Panc1 (cell line): ENCODE measurements around the gene DNPH1. TPM values are rescaled to one million over a fixed set of nuclear protein-coding genes. Genes with fewer than 3 reads are reported as not detected.

Experiments used
- ATAC-seq: fragments of 200-7000 bp; cut with Tn5 transposase; 2 replicates; pipeline ENCODE4 v1.9.1; 2020; ENCODE audit warnings: mild to moderate bottlenecking, moderate library complexity
- BruUV-seq: library from RNA; stranded (reverse); fragments of 400-500 nt; replicated peaks from 2 replicates; lab custom pipeline; 2021; lab: Mats Ljungman, UMichigan
- CTCF ChIA-PET: fragments of 300-600 bp; sonication (Branson Sonifier 250); formaldehyde crosslinking; loops from one replicate; lab custom pipeline; 2022; ENCODE audit warnings: antibody characterized with exemption; lab: Charles Lee
- POLR2A ChIA-PET: fragments of 300-600 bp; sonication (Branson Sonifier 250); formaldehyde crosslinking; loops from one replicate; lab custom pipeline; 2022; ENCODE audit warnings: antibody characterized with exemption; lab: Charles Lee
- DNase-seq: peaks from one replicate; pipeline ENCODE4 v3.0.0-alpha.2; 2010; ENCODE audit warnings: low read depth, low spot score
- H3K27ac ChIP-seq: 2 replicates; pipeline ENCODE4 v1.5.1; 2011; ENCODE audit warnings: mild to moderate bottlenecking, low read length, inconsistent platforms
- H3K27me3 ChIP-seq: fragments of 200-500 bp; sonication (Bioruptor generic); 2 replicates; pipeline ENCODE4 v1.6.0; 2014; ENCODE audit warnings: low read length, inconsistent platforms; ENCODE audit not compliant: control insufficient read depth, insufficient read depth
- H3K36me3 ChIP-seq: fragments of 200-500 bp; sonication (Bioruptor generic); 2 replicates; pipeline ENCODE4 v1.5.1; 2014; ENCODE audit warnings: inconsistent platforms, mild to moderate bottlenecking, low read length, moderate library complexity; ENCODE audit not compliant: control insufficient read depth, insufficient read depth
- H3K4me1 ChIP-seq: 2 replicates; pipeline ENCODE4 v1.5.1; 2011; ENCODE audit warnings: inconsistent platforms, mild to moderate bottlenecking, low read length, moderate library complexity; ENCODE audit not compliant: control insufficient read depth, insufficient read depth
- H3K4me3 ChIP-seq, 2 experiments: 2 replicates each; pipeline ENCODE4 v1.5.1; 2011 to 2012; ENCODE audit warnings: low read depth in 2 of 2, low read length in 2 of 2, mild to moderate bottlenecking in 2 of 2, inconsistent platforms in 1 of 2, moderate library complexity in 1 of 2
- H3K9me3 ChIP-seq: fragments of 200-500 bp; sonication (Bioruptor generic); 2 replicates; pipeline ENCODE4 v1.5.1; 2014; ENCODE audit warnings: low read depth, mild to moderate bottlenecking, inconsistent platforms, low read length, moderate library complexity; ENCODE audit not compliant: control insufficient read depth, insufficient read depth
- CTCF ChIP-seq: fragments of 450-650 bp; IDR thresholded peaks from 2 replicates; pipeline ENCODE4 v1.5.1; 2017; ENCODE audit warnings: mild to moderate bottlenecking
- POLR2AphosphoS5 ChIP-seq: IDR thresholded peaks from 2 replicates; pipeline ENCODE4 v1.6.1; 2012; ENCODE audit warnings: mild to moderate bottlenecking, low read depth, low read length, moderate library complexity
- REST ChIP-seq, 2 experiments: IDR thresholded peaks; 2 replicates each; pipeline ENCODE4 v1.6.1; 2011 to 2012; ENCODE audit warnings: low read depth in 2 of 2, control low read depth in 1 of 2, low read length in 1 of 2, mild to moderate bottlenecking in 1 of 2, moderate library complexity in 1 of 2; ENCODE audit not compliant: insufficient read depth in 1 of 2
- SIN3A ChIP-seq: IDR thresholded peaks from 2 replicates; pipeline ENCODE4 v1.6.1; 2012; ENCODE audit warnings: low read depth, mild to moderate bottlenecking, low read length, moderate library complexity, borderline replicate concordance; ENCODE audit not compliant: insufficient read depth
- TCF7L2 ChIP-seq: IDR thresholded peaks from 2 replicates; pipeline ENCODE4 v1.6.1; 2011; ENCODE audit warnings: mild to moderate bottlenecking, low read depth, low read length, inconsistent platforms
- in situ Hi-C: cut with HindIII; loops from 2 replicates; pipeline ENCODE4 v1.10.0; 2016; ENCODE audit warnings: low sequenced_read_pairs, low pct_unique_long_range_greater_than_20kb
- intact Hi-C: fragments of 100-400 bp; cut with micrococcal nuclease; formaldehyde crosslinking; loops from one replicate; pipeline ENCODE4 v1.10.0; 2022; ENCODE audit not compliant: unreplicated experiment
- total RNA-seq: library from RNA; stranded (reverse); gene quantifications from one replicate; pipeline ENCODE4 v1.2.1, GENCODE V29; 2021; ENCODE audit not compliant: unreplicated experiment

DNPH1 gene
- total RNA-seq, 1 experiment from 2014 or later, result 67.3 TPM

- BruUV-seq, result no TSS peak
- Histone ChIP-seq H3K9me3 (no peaks in the 10 kb centered on the region), H3K4me1 (peaks cover 5% of the 10 kb centered on the region; the same call in 1 of the 2 replicates), H3K27me3 (no peaks in the 10 kb centered on the region), H3K27ac (no peak overlapping the region), H3K4me3 (no peak overlapping the region), H3K36me3 (no peaks in the 10 kb centered on the region; the same call in 1 of the 2 replicates)
- POLR2A ChIA-PET, result no interaction called here
- ATAC-seq (no peak), DNase-seq (no peak)
- CTCF ChIA-PET, result no interaction called here
- intact Hi-C loops, result no loop called here
- TF ChIP-seq SIN3A (no peak), TCF7L2 (no peak)
- in situ Hi-C loops, result no loop called here
Observed at GRCh38 chr6:43223175-43223574, 6.1 kb downstream of the DNPH1 start.

- peaks cover 5% of the 10 kb centered on the region; the same call in 1 of the 2 replicates for H3K4me1 ChIP-seq
- no peaks in the 10 kb centered on the region for H3K27me3 ChIP-seq
- TF ChIP-seq TCF7L2, result no peak
- TF ChIP-seq REST (IDR thresholded peaks at IDR 0.05; ENCODE audit: insufficient read depth in 1 of 2, low read depth in 2 of 2, low read length in 1 of 2), result no peak
- no peak for TF ChIP-seq SIN3A
- TF ChIP-seq POLR2AphosphoS5, result no peak; the same call in 1 of the 2 replicates
- TF ChIP-seq CTCF, result no peak
- no TSS peak for BruUV-seq
- no peaks in the 10 kb centered on the region; the same call in 1 of the 2 replicates for H3K36me3 ChIP-seq
- CTCF ChIA-PET, result no interaction called here
- DNase-seq (no peak), ATAC-seq (peak; percentile 42)
- H3K9me3 ChIP-seq, result no peaks in the 10 kb centered on the region
- POLR2A ChIA-PET, result interaction anchor here (0.6 kb wide), 1 partner anchor 235 kb away, joined by 7 read pairs; no protein-coding TSS in a partner anchor
- in situ Hi-C loops (no loop called here), intact Hi-C loops (no loop called here)
- no peak overlapping the region for H3K4me3 ChIP-seq
- no peak overlapping the region for H3K27ac ChIP-seq
Observed at GRCh38 chr6:43222418-43223059, 6.7 kb downstream of the DNPH1 start.
